Ureter (tissue), 1 donor: ENCODE measurements around the gene SSR1. TPM values are rescaled to one million over a fixed set of nuclear protein-coding genes. Genes with fewer than 3 reads are reported as not detected.
"Not testable (repeated sequence)": the region's sequence is repeated elsewhere in the genome, so short reads cannot be mapped to it uniquely, and the experiment has no call there.

ENCODE experiments used
- DNase-seq: peaks from one replicate; pipeline ENCODE4 v3.0.0-alpha.2; 2020; ENCODE audit warnings: low spot score
- total RNA-seq: library from RNA; stranded (reverse); gene quantifications from one replicate; pipeline ENCODE4 v1.2.4, GENCODE V29; 2023
- donor health status: DM: yes; HTN: yes; CAD: no.

The SSR1 gene
- total RNA-seq, 1 donor from 2014 or later: 116 TPM

GRCh38 chr6:7317538-7317937, 4.5 kb upstream of the SSR1 start:
- no peak for DNase-seq

GRCh38 chr6:7316658-7317533, 3.9 kb upstream of the SSR1 start:
- DNase-seq: no peak

GRCh38 chr6:7315948-7316365, 3.0 kb upstream of the SSR1 start:
- DNase-seq: no peak

GRCh38 chr6:7315087-7315947, 2.3 kb upstream of the SSR1 start:
- DNase-seq: not testable (repeated sequence)

- DNase-seq: no peak
These were observed 1.4 kb upstream of the SSR1 start for GRCh38 chr6:7314414-7314813.

GRCh38 chr6:7313505-7314165, 636 bp upstream of the SSR1 start:
- no peak for DNase-seq

- DNase-seq: no peak
These were observed 933 bp downstream of the SSR1 start for GRCh38 chr6:7311917-7312615.

GRCh38 chr6:7311176-7311575, 1.8 kb downstream of the SSR1 start:
- no peak for DNase-seq

- DNase-seq: no peak
These were observed 3.9 kb downstream of the SSR1 start for GRCh38 chr6:7309050-7309449.

GRCh38 chr6:7307533-7307932, 5.5 kb downstream of the SSR1 start:
- DNase-seq: no peak

- DNase-seq: no peak
These were observed 8.2 kb downstream of the SSR1 start for GRCh38 chr6:7304821-7305220.

GRCh38 chr6:7301702-7302101, 11.3 kb downstream of the SSR1 start:
- DNase-seq: no peak

- DNase-seq: no peak
These were observed 12.1 kb downstream of the SSR1 start for GRCh38 chr6:7300926-7301325.

GRCh38 chr6:7298113-7298512, 14.9 kb downstream of the SSR1 start:
- DNase-seq: no peak

- DNase-seq: no peak
These were observed 16.4 kb downstream of the SSR1 start for GRCh38 chr6:7296602-7297001.

- no peak for DNase-seq
These were observed 17.1 kb downstream of the SSR1 start for GRCh38 chr6:7295916-7296315.

GRCh38 chr6:7292596-7293255, 20.3 kb downstream of the SSR1 start:
- no peak for DNase-seq

- DNase-seq: no peak
These were observed 22.9 kb downstream of the SSR1 start for GRCh38 chr6:7290079-7290478.

GRCh38 chr6:7285416-7285815, 27.6 kb downstream of the SSR1 start:
- no peak for DNase-seq

- DNase-seq: no peak
These were observed 29.3 kb downstream of the SSR1 start for GRCh38 chr6:7283676-7284075.
